Neural progenitor cell (in vitro differentiated cells): ENCODE results near the gene HYDIN.
"Not testable (repeated sequence)": the region's sequence is repeated elsewhere in the genome, so short reads cannot be mapped to it uniquely, and the experiment has no call there.

ENCODE experiments used
- EZH2 ChIP-seq: fragments of 200-600 bp; sonication (generic); IDR thresholded peaks from 2 replicates; pipeline ENCODE4 v1.6.1; 2017; ENCODE audit warnings: antibody characterized with exemption, mild to moderate bottlenecking, moderate library complexity
- TF ChIP-seq, protein P1 (sequence below): fragments of 200-600 bp; sonication (generic); IDR thresholded peaks from 2 replicates; pipeline ENCODE4 v1.5.1; 2017; ENCODE audit warnings: antibody characterized with exemption, mild to moderate bottlenecking

GRCh38 chr16:71053897-71054609 is 176.5 kb downstream of the HYDIN start:
- TF ChIP-seq, protein P1, sequence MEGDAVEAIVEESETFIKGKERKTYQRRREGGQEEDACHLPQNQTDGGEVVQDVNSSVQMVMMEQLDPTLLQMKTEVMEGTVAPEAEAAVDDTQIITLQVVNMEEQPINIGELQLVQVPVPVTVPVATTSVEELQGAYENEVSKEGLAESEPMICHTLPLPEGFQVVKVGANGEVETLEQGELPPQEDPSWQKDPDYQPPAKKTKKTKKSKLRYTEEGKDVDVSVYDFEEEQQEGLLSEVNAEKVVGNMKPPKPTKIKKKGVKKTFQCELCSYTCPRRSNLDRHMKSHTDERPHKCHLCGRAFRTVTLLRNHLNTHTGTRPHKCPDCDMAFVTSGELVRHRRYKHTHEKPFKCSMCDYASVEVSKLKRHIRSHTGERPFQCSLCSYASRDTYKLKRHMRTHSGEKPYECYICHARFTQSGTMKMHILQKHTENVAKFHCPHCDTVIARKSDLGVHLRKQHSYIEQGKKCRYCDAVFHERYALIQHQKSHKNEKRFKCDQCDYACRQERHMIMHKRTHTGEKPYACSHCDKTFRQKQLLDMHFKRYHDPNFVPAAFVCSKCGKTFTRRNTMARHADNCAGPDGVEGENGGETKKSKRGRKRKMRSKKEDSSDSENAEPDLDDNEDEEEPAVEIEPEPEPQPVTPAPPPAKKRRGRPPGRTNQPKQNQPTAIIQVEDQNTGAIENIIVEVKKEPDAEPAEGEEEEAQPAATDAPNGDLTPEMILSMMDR: not testable (repeated sequence)
- TF ChIP-seq EZH2: not testable (repeated sequence)
